Mammary epithelial cell (primary cell): ENCODE results near the gene TUBA3C.

Experiments
- EZH2 ChIP-seq: IDR thresholded peaks from 2 replicates; pipeline ENCODE4 v1.6.1; 2012; ENCODE audit warnings: low read length, inconsistent platforms, borderline replicate concordance
- TF ChIP-seq, protein P1 (sequence below), 2 donors: IDR thresholded peaks in 1 of 2; conservative IDR thresholded peaks in 1 of 2; 2 replicates each; pipeline ENCODE4 v1.5.1; 2011 to 2012; ENCODE audit warnings: inconsistent platforms in 2 of 2, low read length in 2 of 2, mild to moderate bottlenecking in 2 of 2, control low read depth in 1 of 2, low read depth in 1 of 2; ENCODE audit not compliant: insufficient read depth in 1 of 2; ENCODE audit errors: extremely low read depth in 1 of 2

DNA sequence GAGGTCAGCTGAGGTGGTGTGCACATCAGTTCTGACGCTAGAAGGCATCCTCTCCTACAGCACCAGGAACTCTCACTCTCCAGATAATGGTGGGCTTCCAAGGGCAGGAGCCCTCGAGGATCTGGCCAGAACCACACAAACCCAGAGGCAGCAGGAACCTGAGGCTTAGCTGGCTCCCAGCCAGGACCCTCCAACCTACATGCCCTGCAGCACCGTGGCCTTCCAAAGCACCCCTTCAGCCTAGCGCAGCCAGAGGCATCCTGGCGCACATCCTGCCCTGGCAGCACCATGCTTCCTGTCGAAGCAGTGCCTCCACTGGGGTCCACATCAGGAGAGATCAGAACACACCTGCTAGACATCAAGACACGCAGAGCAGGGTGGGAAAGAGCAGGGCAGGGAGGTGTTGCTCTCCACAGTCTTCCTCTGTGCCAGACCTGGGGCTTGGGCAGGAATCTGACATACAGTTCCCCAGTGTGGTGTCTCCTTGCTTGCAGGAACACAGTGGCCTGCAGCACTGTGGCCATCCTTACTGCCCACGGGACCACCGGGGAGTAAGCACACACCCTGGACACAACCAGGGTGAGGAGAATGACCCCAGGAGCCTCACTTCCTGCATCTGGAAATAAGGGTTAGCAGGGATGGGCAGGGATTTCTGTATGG is 21.7 kb downstream of the TUBA3C start:
- TF ChIP-seq, protein P1, sequence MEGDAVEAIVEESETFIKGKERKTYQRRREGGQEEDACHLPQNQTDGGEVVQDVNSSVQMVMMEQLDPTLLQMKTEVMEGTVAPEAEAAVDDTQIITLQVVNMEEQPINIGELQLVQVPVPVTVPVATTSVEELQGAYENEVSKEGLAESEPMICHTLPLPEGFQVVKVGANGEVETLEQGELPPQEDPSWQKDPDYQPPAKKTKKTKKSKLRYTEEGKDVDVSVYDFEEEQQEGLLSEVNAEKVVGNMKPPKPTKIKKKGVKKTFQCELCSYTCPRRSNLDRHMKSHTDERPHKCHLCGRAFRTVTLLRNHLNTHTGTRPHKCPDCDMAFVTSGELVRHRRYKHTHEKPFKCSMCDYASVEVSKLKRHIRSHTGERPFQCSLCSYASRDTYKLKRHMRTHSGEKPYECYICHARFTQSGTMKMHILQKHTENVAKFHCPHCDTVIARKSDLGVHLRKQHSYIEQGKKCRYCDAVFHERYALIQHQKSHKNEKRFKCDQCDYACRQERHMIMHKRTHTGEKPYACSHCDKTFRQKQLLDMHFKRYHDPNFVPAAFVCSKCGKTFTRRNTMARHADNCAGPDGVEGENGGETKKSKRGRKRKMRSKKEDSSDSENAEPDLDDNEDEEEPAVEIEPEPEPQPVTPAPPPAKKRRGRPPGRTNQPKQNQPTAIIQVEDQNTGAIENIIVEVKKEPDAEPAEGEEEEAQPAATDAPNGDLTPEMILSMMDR (conservative IDR thresholded peaks at IDR 0.05 in 1 of 2, IDR thresholded peaks at IDR 0.05 in 1 of 2; ENCODE audit: extremely low read depth in 1 of 2, insufficient read depth in 1 of 2, low read depth in 1 of 2, low read length in 2 of 2): no peak
- TF ChIP-seq EZH2: no peak
